ENCODE data around the gene SMOC2. TPM values are rescaled to one million over a fixed set of nuclear protein-coding genes. Genes with fewer than 3 reads are reported as not detected.

SMOC2 gene
- total RNA-seq, 1 experiment from 2014 or later = not detected

DNA sequence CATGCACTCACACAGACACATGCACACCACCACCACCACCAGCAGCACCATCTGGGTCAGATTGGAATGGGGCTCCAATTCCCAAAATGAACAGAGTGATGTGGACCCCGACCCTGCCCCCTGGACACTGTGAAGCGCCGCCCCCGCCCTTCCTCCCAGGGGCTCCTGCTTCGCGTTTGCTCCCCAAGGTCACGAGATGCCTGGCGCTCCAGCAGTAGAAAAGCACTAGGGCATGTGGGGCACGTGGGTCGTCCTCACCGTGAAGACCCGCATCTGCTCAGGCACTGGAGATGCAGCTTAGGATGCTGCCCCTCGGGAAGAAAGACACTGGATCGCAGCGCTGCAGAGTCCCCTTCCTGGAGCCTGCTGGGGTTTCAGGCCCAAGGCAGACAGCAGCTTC lies 184.0 kb downstream of the SMOC2 start:
- DNase-seq (ENCODE audit: low read depth) = no peak

DNA sequence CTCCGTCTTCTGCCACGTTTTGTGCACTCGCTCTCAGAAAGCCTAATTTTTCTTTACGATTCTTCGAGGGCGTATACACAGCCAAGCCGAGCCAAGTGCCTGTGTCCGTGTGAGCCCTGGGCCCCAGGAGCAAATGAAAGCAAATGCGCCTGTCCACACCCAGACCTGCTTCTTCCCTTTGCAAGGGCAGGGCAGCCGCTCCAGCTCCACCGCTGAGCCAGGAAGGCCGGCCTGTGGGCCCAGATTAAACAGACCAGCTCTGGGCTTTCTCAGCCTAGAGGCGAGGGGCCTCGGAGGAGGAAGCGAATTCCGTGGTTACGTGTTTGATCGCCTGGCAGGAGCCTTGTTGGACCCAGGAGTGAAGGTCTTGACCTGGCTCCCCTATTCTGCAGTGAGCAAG lies 184.6 kb downstream of the SMOC2 start:
- DNase-seq (ENCODE audit: low read depth) = no peak

DNA sequence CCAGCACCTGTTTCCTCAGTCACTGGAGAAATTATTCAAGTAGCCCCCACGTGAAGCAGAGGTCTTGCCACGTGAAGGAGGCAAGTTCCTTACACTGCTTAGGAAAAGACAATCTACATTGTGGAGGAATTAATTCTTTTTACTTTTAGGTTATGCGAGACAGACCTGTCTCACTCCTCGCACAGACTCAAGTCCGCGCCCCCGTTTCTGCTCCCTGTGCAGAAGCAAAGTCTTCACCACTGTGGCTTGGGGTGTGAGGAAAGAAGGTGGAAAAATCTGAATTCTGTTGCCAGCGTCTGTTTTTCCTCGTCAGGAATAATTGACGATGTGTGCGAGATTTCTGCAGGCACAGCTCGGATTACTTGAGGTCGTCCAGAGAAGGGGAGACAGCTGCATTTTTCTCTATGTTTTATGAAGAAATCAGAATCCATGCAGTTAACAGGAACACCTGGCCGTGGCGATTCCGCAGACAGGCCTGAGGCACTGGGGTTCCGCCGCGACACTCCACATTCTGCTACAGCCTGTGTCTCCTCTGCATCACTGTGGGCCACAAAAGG lies 185.1 kb downstream of the SMOC2 start:
- no peak for DNase-seq (ENCODE audit: low read depth)

DNA sequence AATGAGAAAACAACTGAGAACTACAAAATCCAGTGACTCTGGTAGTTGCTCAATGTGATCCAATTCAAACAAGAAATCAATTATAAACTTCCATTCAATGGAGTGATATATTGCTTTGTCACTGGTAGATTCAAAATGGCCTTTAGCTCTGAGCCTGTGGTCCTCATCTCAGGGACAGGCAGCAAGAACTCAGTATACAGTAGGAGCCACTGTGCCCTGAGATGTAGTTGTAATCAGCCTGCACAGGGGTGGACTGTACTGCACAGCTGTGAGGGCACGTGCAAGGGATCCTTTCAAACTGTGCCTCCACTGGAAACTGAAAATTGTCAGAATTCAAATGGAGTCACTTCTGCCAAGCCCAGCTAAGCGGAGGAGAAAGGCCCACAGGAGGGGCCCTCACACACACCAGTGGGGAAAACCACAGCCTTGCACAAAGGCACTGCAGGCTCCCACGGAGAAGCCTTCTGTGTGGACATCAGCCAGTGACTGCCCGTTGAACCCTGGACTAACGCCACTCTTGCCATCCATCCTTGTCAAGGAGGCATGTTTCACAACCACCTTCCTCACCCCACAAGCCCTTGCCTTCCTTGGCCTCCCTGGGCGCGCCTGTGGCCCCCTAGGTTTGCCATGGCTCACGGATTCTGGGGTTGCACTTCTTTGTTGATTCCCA lies 186.7 kb downstream of the SMOC2 start:
- no peak for DNase-seq (ENCODE audit: low read depth)

DNA sequence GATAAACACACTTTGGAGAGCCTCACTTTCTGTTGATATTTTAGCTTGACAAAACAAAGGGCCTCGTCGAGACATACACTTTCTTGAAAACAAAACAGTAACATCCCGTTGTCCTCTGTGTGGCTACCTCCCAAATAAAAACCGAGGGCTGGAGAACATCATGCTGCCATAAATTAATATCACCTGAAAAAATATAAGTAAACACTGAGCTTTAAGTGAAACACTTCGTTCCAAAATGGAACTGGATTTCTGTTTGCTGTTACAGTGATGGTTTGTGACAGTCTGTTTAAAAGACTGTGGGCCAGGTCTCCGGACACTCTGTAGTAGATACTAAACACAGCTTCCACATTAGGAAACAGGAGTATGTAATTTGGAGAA lies 187.2 kb downstream of the SMOC2 start:
- no peak for DNase-seq (ENCODE audit: low read depth)

DNA sequence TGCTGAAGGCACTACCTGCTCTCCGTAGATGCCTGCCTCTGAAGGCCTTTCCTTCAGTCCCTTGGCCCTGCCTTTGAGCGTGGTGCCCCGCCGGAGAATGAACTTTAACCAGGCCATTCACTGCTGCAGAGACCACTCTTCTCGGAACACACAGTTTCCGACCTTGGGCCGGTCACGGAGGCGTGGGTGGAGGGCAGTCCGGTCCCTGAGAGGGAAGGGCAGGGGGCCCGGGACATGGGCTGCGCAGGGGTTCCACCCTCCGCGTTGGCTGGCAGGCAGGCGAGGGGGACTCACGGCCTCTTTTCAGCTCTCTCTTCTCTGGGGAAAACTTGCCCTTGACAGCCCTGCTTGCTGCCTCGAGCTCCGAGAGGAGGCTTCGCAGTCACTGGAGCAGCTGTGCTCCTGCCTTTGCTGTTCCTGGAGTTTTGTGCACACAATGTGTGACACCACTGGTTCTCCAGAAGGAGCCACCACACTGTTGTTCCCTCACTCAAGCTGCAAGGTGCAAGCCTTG lies 187.8 kb downstream of the SMOC2 start:
- DNase-seq (ENCODE audit: low read depth) = no peak

DNA sequence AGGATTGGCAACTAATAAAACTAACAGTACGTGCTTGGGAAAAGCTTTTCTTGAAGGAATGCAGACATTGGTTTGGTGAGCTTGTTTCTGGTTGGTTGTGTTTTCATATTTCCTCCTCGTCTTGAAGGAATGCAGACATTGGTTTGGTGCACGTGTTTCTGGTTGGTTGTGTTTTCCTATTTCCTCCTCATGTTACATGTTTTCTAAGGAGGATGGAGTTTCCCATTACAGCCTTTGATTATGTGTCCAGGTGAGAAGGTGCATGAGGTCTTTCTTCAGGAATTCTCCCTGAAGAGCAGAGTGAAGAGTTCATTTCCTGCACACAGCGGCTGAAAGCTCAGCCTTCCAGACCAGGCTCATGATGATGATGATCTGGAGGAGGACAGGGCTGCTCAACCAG lies 190.6 kb downstream of the SMOC2 start:
- no peak for DNase-seq (ENCODE audit: low read depth)

DNA sequence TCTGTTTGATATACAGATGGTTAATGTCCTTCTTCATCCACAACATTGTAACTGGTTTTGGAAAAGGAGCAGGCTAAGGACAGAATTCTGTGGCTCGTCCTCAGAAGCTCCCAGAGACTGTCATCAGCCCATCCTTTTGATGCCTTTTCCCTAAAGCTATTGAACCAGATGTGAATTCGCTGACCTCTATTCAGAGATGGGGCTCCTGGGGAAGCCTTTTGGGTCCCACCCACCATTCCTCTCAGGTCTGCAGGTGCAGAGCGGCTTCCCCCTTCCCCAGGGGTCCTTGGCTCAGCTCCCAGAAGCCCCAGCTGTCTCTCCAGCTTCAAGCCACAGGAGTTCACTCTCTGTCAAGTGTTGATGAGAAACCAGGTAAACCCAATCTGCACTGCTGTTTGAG lies 191.7 kb downstream of the SMOC2 start:
- no peak for DNase-seq (ENCODE audit: low read depth)

DNA sequence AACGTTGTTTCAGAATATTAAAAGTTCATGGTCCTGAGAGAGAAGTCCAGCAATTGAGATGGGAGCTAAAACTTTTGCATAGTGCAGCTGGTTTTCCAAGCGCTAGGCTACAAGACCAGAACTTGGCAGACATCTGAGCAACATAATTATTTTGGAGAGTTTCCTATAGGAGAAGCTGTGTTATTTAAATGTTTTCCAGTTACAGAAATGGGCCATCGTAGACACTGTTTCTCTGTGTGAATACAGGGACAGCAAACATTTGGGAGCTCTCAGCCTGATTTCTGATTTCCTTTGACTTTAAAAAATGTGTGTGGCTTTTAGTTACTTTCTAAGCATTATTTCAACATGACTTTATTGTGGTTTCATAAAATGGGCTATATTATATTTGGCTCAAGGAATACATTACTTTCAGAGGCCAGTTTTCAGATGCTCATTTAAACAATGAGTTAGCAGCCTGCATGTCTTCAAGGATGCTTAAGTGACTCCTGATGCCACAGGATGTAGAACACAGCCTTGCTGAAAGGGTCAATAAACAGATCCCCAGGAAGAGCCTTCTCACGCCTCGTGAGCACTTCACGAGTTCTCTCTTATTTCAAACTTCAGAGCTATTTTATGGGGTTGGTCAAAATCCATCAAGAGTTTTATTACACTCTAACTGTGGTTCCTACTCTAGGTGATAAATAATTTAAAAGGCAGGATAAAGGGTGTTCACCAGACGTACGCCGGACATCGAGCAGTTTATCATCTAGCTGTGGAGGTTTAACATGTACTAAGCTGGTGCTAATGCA lies 193.8 kb downstream of the SMOC2 start:
- no peak for DNase-seq (ENCODE audit: low read depth)

DNA sequence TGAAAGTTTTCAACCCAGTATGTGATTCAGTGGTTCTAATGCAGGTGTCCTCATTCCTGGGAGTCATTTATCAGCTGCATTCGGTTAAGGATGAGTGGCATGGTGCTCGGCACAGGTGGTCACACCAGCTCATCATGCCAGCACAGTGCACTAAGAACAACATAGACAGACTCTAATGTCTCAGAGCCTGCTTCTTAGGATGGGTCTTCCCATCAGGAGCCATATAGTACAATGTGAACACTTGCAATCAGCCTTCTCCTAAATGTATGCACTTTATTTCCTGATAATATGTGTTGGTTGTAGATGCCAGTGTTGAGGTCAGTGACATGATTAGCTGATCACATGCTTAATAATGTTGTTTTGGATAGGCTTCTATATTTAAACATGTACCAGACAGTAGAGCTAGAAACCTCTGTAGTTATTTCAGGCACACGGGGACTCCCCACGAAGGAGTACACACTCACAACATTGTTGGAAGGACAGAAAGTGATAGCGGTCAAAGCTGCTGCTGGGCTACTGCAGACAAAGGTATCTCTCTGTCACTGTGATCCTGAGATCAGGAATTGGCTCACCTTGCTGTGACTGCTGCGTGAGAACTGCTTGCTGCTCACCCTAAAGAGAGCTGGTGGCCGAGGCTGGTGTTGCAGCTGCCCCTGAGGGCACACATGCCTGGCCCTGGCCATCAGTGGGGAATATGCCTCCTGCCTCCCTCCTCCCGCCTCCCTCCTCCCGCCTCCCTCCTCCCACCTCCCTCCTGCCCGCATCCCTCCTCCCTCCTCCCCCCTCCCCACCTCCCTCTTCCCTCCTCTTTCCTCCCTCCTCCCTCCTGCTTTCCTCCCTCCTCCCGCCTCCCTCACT lies 195.4 kb downstream of the SMOC2 start:
- DNase-seq (ENCODE audit: low read depth) = no peak

DNA sequence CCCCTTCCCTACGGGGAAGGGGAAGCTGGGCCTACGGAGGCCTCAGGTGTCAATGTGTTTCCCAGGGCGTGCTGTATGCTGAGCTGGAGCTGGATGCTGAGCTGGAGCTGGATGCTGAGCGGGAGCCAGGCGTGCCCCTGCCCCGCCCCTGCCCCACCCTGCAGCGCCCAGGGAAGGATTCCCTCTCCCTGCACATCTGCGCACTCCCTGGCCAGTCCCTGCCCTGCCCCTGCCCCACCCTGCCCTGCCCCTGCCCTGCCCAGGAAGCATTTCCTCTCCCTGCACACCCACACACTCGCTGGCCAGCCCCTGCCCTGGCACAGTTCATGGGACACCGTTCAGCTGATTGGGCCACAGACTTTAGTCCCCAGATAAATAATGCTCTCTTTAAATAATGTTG lies 196.8 kb downstream of the SMOC2 start:
- DNase-seq (ENCODE audit: low read depth) = no peak

DNA sequence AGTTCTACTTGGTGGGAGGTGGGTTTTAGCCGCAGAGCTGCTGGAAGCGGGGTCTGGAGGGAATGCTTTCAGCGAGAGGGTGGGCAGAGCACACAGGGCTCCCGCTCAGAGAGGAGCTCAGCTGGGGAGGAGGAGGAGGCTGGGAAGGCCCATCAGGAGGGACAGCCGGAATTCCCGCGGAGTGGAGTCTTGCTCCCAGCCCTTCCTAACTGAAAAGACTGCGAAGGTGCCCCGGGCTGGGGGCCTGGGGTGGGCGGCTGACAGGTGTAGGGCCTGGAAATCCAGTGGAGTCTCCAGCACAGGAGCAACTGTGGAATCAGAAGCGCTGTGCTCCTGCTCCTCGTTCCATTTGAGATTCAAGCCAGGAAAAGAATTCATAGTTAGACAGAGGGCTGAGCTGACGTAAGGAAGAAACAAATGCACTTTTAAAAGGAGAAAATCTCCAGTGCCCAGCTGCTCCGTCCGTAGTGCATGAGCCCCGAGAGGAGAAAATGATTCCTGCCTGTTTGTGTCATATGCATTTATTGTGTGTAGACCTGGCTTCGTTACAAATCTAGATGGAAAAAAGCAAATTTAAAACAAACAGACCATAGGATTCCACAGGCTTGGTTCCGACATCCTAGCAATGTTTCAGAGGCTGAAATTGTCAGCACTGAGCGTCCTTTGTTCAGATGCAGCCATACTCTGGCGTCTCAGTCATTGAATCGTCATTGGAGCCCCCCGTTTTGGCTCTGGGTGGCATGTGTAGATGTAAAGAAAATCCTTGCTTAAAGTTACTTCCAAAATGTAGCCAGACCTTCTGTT lies 197.7 kb downstream of the SMOC2 start:
- DNase-seq (ENCODE audit: low read depth) = no peak

DNA sequence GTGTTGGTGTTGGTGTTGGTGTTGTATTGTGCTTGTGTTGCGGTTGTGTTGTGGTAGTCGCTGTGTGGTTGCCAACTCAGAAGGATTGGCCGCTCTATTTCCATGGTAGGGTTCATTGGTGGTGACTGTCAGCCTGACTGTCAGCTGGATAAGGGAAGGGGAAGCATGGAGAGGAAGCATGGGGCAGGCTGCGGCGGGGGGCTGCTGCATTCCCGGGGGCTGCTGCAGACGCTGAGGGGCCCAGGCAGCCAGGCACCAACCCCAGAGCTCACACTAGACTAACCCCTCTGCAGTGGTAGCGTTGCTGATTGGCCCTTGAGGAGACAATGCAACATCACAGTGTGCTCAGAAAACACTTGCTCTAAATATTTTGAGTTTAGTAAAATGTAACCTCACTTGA lies 199.2 kb downstream of the SMOC2 start:
- no peak for DNase-seq (ENCODE audit: low read depth)

DNA sequence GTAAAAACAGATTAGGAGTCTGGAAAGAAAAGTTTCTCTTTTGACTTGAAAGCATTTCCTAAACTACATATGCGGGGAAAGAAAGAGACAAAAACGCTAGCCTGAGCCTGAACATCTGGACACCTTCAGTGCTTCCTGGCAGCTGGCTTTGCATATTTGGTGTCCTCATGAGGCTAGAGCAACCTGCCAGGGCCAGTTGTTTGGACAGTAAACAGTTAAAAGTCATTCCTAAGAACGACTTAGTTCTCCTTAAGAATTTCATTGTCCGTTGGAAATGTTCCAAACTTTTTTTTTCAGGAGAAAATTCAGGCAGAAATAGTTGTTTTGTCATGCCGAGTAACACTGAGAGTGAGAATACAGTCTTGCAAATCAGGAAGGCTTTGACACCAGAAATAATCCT lies 199.8 kb downstream of the SMOC2 start:
- no peak for DNase-seq (ENCODE audit: low read depth)

DNA sequence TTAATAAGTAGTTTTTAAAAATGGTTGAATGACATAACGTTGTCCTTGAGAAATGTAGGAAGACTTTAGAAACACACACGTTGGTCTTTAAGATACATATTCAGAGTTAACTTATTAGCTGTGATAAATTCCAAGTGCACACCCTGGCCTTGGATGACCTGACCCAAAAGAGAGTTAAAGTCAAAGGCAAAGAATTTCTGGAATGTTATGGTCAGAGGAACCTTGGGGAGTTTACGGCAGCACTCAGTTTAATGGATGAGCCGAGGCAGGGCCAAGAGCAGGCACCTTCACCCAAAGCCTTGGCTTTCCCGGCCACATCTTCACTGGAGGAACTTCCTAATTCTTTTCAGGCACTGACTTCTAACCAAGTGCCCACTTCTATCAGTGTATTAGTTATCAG lies 200.5 kb downstream of the SMOC2 start:
- no peak for DNase-seq (ENCODE audit: low read depth)

DNA sequence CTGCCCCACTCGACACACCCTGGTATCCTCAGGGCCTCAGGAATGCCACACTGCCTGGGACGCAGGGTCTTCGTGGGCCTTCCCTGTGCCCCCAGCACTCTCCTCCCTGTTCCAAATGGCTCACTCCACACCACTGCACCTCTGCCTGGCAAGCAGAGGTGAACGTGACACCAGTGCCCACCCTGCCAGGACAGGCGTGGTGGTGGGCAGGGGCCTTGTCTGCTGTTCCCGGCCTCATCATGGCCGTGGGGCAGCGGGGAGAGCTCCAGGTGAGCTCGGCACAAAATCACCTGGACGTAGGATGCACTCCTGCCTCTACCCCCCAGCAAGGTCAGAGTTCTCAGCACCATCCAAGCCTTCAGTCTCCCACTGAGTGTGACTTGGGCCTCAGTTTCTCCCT lies 202.4 kb downstream of the SMOC2 start:
- no peak for DNase-seq (ENCODE audit: low read depth)

DNA sequence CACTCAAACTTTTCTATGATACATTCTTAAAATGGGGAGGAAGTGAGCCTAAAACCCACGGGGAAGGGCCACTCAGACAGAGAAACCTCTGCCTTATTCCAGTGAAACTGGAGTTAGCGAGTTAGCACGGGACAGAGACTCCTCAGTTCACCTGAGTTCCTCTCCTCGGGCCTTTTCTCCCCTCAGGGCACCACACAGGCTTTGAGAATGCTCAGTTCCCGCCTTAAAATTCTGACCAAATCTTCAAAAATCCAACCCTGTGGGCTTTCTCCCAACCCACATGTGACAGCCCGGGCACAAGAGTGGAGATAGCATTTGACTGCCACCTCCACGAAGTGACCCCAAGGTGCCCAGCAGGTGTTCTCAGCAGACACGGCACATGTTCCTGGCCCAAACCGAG lies 204.3 kb downstream of the SMOC2 start:
- no peak for DNase-seq (ENCODE audit: low read depth)

DNA sequence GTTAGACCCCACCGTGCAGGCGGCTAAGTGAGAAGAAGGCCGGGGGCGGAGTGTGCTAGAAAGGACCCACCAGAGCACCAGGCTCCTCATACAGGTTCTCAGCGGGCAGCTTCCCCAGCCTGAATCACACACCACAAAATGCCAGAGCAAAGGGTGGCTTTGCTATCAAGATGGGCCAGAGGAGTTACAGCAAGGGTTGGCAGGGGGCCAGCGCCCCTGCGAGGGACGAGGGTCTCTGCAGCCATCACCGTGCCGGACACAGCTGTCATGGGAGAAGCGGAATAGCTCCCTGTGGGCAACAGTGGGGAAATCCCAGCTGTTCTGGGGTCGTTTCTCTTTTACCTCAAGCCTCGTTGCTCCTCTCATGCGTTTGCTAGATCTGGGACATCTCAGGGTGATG lies 206.3 kb downstream of the SMOC2 start:
- no peak for DNase-seq (ENCODE audit: low read depth)

DNA sequence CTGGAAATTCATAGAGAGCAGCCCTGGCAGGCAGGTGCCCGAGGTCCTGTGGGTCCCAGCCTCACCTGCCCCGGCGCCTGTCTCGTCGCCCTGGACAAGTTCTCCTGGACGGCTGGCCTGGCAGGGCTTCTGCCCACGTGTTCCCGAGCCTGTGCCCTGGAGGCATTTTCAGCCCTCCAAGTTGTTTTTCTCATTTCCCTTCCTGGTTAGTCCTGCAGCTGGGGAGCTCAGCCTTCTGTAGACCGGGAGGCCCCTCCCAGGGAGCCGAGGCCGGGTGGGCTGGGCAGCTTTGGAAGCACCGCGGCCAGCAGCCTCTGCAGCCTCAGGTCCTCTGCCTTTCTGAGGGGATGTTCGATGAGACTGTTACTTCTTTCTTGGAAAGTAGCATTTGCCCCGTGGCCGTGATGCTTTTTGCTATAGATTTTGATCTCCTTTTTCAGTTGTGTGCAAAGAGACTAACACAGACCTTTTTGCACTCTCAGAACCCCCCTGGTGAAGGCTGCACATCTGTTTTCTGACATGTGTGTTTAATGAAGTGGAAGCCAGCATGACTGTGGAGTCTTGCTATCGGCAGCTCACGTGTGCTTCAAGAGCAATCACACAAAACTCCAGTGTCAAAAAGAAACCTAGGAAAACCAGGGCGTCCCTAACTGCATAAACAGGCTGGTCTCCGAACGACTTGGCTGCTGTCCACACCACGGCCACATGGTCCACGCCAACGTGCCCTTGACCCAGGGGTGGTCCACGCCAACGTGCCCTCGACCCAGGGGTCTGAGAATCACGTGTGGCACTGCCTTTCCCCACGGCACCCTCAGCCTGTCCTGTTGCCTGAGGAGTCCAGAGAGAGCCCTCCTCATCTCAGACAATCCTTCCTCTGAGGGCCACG lies 207.5 kb downstream of the SMOC2 start:
- peak; percentile 70 for DNase-seq (ENCODE audit: low read depth)

DNA sequence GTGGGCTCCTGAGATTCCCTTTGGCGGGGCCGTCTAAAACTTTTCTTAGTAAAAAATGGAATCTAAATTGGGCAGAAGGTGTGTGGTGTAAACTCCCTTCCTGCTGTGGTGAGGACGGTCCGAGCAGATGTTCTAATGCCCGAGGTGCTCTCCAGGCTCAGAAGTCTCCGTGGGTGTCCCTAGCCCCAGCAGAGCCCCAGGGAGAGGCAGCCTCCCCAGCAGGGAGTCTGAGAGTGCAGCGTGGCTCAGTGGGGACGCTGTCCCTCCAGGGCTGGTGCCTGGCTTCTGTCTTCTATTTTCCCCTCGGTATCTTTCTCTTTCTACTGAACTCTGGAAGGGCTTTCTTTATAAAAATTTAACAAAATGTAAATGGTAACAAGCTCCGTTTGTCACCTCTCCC lies 208.2 kb downstream of the SMOC2 start:
- peak; percentile 22 for DNase-seq (ENCODE audit: low read depth)
